ENCODE measurements around the gene CAMK1D. TPM values are rescaled to one million over a fixed set of nuclear protein-coding genes. Genes with fewer than 3 reads are reported as not detected.
A peak's percentile ranks its signal among the peaks of the same experiment; 100 is the strongest.

Gene CAMK1D
- total RNA-seq, 6 experiments from 2014 or later: 0.34 to 1.4 (median 0.43) TPM

GRCh38 chr10:12380999-12381398 lies 31.7 kb downstream of the CAMK1D start:
- H3K9me3 Mint-ChIP-seq: peaks cover 7% of the 10 kb centered on the region; the same call in 1 of the 2 replicates
- DNase-seq: no peak
- H3K27ac Mint-ChIP-seq: no peak overlapping the region
- peaks cover 4% of the 10 kb centered on the region; the same call in 1 of the 2 replicates for H3K36me3 Mint-ChIP-seq (ENCODE audit: low read depth)
- no peaks in the 10 kb centered on the region for H3K4me1 Mint-ChIP-seq (ENCODE audit: low read depth)
- H3K27me3 Mint-ChIP-seq (ENCODE audit: insufficient read depth): peaks cover 4% of the 10 kb centered on the region; the same call in 1 of the 2 replicates
- TF ChIP-seq CTCF (IDR thresholded peaks at IDR 0.05): no peak
- no peak overlapping the region for H3K4me3 Mint-ChIP-seq

DNA sequence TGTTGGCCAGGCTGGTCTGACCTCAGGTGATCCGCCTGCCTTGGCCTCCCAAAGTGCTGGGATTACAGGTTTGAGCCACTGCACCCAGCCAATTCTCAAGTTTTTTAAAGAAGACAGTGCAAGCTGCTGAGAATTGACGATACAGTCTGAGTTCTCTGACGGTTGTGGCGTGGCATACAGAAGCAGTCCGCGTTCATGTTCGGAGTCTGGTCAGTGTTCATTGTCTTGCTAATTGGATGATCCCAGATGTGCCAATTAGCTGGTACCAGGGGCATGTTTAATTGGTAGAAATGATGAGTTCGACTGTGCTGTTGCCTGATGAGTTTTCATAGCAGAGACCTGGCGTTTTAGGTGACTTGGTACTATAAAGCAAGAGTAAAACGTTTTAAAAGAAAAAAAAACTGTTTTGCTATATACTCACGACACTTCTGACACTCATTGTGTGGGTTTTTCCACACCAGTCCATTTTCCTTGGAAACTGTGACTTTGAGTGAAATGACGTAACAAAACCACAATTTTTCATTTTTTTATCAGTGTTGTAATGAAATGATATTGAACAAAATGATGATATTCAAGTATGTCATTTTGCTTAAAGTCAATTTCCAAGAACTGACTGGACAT lies 32.3 kb downstream of the CAMK1D start:
- Mint-ChIP-seq H3K36me3 (ENCODE audit: low read depth) (peaks cover 4% of the 10 kb centered on the region; the same call in 1 of the 2 replicates), H3K4me1 (ENCODE audit: low read depth) (no peaks in the 10 kb centered on the region), H3K27me3 (ENCODE audit: insufficient read depth) (peaks cover 3% of the 10 kb centered on the region; the same call in 1 of the 2 replicates), H3K27ac (no peak overlapping the region), H3K4me3 (no peak overlapping the region), H3K9me3 (peaks cover 7% of the 10 kb centered on the region; the same call in 1 of the 2 replicates)
- DNase-seq: no peak
- TF ChIP-seq CTCF (IDR thresholded peaks at IDR 0.05): no peak

DNA sequence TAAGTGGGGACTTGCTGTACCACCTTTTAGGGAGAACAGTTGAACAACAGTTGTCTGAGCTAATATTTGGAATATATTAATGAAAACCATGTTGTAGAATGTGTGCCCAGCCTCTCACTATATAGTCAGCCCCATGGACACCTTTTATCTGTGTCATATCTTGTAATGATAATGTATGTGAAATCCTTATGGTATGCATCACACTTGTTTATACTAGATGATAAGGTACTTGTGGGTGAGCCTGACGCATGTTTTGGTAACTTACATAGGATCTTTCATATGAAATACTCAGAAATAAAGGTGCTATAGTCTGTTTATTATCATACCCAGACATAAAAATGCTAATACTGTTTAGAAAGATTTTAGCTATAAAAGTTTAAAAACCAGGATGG lies 32.8 kb downstream of the CAMK1D start:
- peaks cover 4% of the 10 kb centered on the region; the same call in 1 of the 2 replicates for H3K36me3 Mint-ChIP-seq (ENCODE audit: low read depth)
- H3K4me3 Mint-ChIP-seq: no peak overlapping the region
- H3K9me3 Mint-ChIP-seq: peaks cover 7% of the 10 kb centered on the region; the same call in 1 of the 2 replicates
- no peak overlapping the region for H3K27ac Mint-ChIP-seq
- no peak for TF ChIP-seq CTCF (IDR thresholded peaks at IDR 0.05)
- no peaks in the 10 kb centered on the region; the same call in 1 of the 2 replicates for H3K27me3 Mint-ChIP-seq (ENCODE audit: insufficient read depth)
- H3K4me1 Mint-ChIP-seq (ENCODE audit: low read depth): no peaks in the 10 kb centered on the region
- no peak for DNase-seq

DNA sequence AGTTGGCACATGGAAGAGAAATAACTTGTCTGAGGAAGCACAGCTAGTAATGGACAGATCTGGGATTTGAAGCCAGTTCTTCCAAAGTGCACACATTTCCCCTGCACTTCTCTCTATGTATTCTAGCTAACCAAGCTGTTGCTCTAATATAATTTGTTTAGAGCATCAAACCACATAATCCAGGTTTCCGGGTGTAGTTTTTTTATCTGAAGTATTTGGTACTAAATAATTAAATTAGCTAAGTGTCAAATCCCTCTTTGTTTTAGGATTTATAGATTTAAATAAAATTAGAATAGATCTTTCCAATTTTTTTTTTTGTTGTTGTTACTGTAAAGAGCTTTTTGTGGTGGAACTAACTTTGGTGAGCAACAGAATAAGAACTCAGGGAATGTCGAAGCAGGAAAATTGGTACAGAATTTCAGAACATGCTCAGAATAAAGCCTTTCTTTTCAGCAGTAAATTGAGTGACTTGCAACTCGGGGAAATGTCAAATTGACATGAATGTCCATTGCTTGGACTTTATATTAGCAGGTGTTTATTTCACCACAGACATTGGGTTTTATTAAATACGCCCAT lies 33.7 kb downstream of the CAMK1D start:
- H3K36me3 Mint-ChIP-seq (ENCODE audit: low read depth): peaks cover 4% of the 10 kb centered on the region; the same call in 1 of the 2 replicates
- no peak overlapping the region for H3K27ac Mint-ChIP-seq
- no peak for TF ChIP-seq CTCF (IDR thresholded peaks at IDR 0.05)
- peaks cover 7% of the 10 kb centered on the region; the same call in 1 of the 2 replicates for H3K9me3 Mint-ChIP-seq
- peak; percentile 9 for DNase-seq
- no peaks in the 10 kb centered on the region for H3K4me1 Mint-ChIP-seq (ENCODE audit: low read depth)
- no peak overlapping the region for H3K4me3 Mint-ChIP-seq
- peaks cover 2% of the 10 kb centered on the region; the same call in 1 of the 2 replicates for H3K27me3 Mint-ChIP-seq (ENCODE audit: insufficient read depth)

GRCh38 chr10:12384906-12385305 lies 35.6 kb downstream of the CAMK1D start:
- no peak for TF ChIP-seq CTCF (IDR thresholded peaks at IDR 0.05)
- no peak for DNase-seq
- Mint-ChIP-seq H3K4me3 (no peak overlapping the region), H3K9me3 (peaks cover 7% of the 10 kb centered on the region; the same call in 1 of the 2 replicates), H3K4me1 (ENCODE audit: low read depth) (no peaks in the 10 kb centered on the region), H3K36me3 (ENCODE audit: low read depth) (peaks cover 4% of the 10 kb centered on the region; the same call in 1 of the 2 replicates), H3K27me3 (ENCODE audit: insufficient read depth) (peaks cover 11% of the 10 kb centered on the region), H3K27ac (no peak overlapping the region)
